ENCODE data around the gene ACTL10. TPM values are rescaled to one million over a fixed set of nuclear protein-coding genes. Genes with fewer than 3 reads are reported as not detected.

Gene ACTL10
- total and polyA plus RNA-seq, 2 of the 13 experiments (the other 11 are each of a cell fraction or from before 2014, with no cell fraction given) = not detected

- TF ChIP-seq BHLHE40 (IDR thresholded peaks at IDR 0.05; ENCODE audit: low read length) = no peak
- TF ChIP-seq ZNF367 (CRISPR knock-in tag; IDR thresholded peaks at IDR 0.05; ENCODE audit: borderline replicate concordance) = no peak
- TF ChIP-seq, protein P1, sequence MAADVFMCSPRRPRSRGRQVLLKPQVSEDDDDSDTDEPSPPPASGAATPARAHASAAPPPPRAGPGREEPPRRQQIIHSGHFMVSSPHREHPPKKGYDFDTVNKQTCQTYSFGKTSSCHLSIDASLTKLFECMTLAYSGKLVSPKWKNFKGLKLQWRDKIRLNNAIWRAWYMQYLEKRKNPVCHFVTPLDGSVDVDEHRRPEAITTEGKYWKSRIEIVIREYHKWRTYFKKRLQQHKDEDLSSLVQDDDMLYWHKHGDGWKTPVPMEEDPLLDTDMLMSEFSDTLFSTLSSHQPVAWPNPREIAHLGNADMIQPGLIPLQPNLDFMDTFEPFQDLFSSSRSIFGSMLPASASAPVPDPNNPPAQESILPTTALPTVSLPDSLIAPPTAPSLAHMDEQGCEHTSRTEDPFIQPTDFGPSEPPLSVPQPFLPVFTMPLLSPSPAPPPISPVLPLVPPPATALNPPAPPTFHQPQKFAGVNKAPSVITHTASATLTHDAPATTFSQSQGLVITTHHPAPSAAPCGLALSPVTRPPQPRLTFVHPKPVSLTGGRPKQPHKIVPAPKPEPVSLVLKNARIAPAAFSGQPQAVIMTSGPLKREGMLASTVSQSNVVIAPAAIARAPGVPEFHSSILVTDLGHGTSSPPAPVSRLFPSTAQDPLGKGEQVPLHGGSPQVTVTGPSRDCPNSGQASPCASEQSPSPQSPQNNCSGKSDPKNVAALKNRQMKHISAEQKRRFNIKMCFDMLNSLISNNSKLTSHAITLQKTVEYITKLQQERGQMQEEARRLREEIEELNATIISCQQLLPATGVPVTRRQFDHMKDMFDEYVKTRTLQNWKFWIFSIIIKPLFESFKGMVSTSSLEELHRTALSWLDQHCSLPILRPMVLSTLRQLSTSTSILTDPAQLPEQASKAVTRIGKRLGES (CRISPR knock-in tag; IDR thresholded peaks at IDR 0.05; ENCODE audit: borderline replicate concordance) = no peak
- TF ChIP-seq SP1 (IDR thresholded peaks at IDR 0.05) = no peak
- no peak for TF ChIP-seq SP1 (CRISPR knock-in tag; IDR thresholded peaks at IDR 0.05)
- TF ChIP-seq ZNF616 (CRISPR knock-in tag; IDR thresholded peaks at IDR 0.05; ENCODE audit: low read depth) = no peak
- peak; percentile 53; the same call in 1 of the 2 replicates for TF ChIP-seq HNRNPL (IDR thresholded peaks at IDR 0.05; ENCODE audit: low read depth, low read length)
- TF ChIP-seq CHD2 (IDR thresholded peaks at IDR 0.05; ENCODE audit: low read depth, low read length) = no peak
- TF ChIP-seq ZNF766 (CRISPR knock-in tag; IDR thresholded peaks at IDR 0.05; ENCODE audit: borderline replicate concordance) = no peak
- TF ChIP-seq ZNF343 (CRISPR knock-in tag; IDR thresholded peaks at IDR 0.05) = no peak
- TF ChIP-seq TCF7 (IDR thresholded peaks at IDR 0.05; ENCODE audit: low read depth) = no peak
- no peak for TF ChIP-seq RARA (CRISPR knock-in tag; IDR thresholded peaks at IDR 0.05)
- no peak for TF ChIP-seq BRF2 (CRISPR knock-in tag; IDR thresholded peaks at IDR 0.05)
- no peak for TF ChIP-seq ZNF136 (CRISPR knock-in tag; IDR thresholded peaks at IDR 0.05; ENCODE audit: low read depth)
- TF ChIP-seq ZNF768 (CRISPR knock-in tag; IDR thresholded peaks at IDR 0.05) = peak; percentile 80
- TF ChIP-seq ZNF430 (CRISPR knock-in tag; IDR thresholded peaks at IDR 0.05) = 0 out of 2 replicates have a peak, but pooled peaks have one; percentile 12
- TF ChIP-seq TFDP1 (CRISPR knock-in tag; IDR thresholded peaks at IDR 0.05; ENCODE audit: borderline replicate concordance) = no peak; the same call in 1 of the 2 replicates
- TF ChIP-seq, protein P2, sequence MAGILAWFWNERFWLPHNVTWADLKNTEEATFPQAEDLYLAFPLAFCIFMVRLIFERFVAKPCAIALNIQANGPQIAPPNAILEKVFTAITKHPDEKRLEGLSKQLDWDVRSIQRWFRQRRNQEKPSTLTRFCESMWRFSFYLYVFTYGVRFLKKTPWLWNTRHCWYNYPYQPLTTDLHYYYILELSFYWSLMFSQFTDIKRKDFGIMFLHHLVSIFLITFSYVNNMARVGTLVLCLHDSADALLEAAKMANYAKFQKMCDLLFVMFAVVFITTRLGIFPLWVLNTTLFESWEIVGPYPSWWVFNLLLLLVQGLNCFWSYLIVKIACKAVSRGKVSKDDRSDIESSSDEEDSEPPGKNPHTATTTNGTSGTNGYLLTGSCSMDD (CRISPR knock-in tag; IDR thresholded peaks at IDR 0.05) = no peak
- no peak for TF ChIP-seq ZNF646 (CRISPR knock-in tag; IDR thresholded peaks at IDR 0.05)
- 0 out of 2 replicates have a peak, but pooled peaks have one; percentile 30 for TF ChIP-seq ZSCAN31 (CRISPR knock-in tag; IDR thresholded peaks at IDR 0.05; ENCODE audit: low read depth)
Measured at GRCh38 chr20:33673114-33673409, 6.3 kb downstream of the ACTL10 start (continued).
